Activated CD8-positive, alpha-beta memory T cell treated with anti-CD3 and anti-CD28 coated beads, Interleukin-2, amount 50 U/mL, for 1 hour (primary cell): ENCODE results near the gene GABRB1.
A peak's percentile ranks its signal among the peaks of the same experiment; 100 is the strongest.

ENCODE experiments used
- DNase-seq: peaks from one replicate; pipeline ENCODE4 v3.0.0-alpha.2; 2020; ENCODE audit errors: extremely low read depth

GABRB1 gene

DNA sequence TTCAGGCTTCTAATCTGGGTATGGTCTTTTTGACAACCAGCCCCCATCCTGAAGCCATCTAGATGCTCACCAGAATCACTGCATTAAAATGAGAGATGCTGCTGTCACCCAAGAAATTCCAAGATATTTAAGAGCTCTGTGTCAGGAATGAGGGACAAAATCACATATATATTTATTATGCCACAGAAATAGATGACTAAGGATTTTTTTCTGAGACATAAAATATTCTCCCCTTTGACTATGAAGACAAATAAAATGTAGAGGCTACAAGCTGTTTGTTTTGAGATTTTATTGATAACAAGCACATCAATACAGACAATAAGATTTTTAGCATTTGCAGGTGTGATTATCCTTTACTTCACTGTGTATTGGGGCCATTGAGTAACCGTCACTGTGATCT, 354.8 kb downstream of the GABRB1 start:
- DNase-seq: no peak

DNA sequence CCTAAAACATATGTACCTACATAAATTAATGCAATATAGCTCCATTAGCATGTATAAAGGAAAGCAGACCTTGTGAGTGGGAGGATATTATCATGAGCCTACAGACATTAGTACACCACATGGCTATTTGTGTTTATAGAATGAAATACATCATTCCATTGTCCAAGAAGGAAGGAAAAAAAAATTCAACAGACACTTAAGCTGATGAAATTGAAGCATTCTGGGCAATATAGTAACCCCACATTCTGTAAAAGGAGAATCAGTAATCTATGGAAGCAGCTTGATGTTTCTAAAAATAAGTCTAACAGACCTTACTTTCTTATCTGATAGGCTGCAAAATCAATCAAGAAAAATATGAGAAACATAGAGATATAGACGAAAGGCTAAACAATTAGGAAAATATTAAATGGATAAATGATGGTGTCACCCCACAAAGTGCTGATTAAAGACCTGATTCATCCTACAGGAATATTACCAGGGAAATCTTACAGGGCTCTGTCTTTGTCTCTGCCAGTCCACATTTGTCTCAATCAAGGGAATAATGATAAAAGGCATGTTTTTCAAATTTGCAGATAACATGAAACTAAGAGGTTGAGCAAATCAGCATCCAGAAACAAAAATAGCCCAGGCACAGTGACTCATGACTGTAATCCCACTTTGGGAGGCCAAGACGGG, 355.3 kb downstream of the GABRB1 start:
- no peak for DNase-seq

GRCh38 chr4:47390428-47391125, 359.2 kb downstream of the GABRB1 start:
- DNase-seq: no peak

DNA sequence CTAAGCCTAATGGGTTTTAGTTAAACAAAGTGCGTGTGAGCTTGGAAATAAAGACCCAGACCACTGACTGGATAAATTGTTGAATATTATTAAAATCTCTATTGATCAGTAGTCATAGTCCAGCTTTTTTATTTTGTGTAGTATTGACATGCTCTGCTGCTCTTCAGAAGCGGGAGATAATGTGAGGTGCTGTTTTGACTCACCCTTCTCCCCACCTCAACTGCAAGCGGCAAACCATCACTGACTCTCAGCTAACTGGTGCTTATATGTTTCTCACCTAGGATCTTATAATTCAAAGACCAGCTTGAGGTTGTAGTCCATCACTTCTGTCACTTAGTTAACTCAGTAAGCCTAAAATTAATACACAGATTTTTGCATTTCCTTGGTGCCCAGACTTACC, 359.9 kb downstream of the GABRB1 start:
- DNase-seq: no peak

- no peak for DNase-seq
Observed at GRCh38 chr4:47406408-47406807, 375.0 kb downstream of the GABRB1 start.

DNA sequence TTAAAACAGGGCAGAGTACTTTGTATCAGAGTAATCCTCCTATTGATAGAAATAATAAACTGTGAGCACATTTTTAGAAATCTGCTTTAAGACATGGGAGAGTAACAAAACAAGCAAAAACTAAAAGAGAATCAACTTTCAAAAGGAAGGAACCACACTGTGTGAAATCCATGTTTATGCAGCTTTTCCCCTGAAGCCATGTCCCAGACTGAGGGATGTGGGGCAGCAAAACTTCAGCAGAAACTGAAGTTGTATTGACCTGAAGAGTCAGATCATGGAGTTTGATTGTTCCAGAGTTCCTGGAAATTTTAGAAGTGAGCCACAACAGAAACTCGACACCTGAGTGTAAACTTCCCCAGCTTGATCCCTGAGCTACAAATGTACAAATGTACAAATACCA, 378.9 kb downstream of the GABRB1 start:
- DNase-seq: no peak

GRCh38 chr4:47413521-47413920, 382.2 kb downstream of the GABRB1 start:
- DNase-seq: no peak

DNA sequence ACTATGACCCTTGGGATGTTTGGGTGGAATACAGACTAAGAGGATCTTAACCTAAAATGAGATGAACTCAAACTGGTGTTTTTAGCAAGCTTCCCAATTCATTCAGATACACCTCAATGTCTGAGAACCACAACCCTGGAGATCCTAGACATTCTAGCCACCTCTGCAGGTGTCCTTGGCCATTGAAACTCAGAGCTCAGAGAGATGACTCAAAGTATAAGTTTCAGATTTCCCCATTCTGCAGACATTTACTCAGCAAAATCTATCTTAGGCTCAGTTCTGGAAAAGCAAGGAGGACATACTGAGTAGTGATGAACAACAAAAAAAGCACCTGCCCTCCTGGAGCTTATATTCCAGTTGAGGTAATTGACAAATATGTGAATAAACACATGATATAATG, 384.4 kb downstream of the GABRB1 start:
- no peak for DNase-seq

DNA sequence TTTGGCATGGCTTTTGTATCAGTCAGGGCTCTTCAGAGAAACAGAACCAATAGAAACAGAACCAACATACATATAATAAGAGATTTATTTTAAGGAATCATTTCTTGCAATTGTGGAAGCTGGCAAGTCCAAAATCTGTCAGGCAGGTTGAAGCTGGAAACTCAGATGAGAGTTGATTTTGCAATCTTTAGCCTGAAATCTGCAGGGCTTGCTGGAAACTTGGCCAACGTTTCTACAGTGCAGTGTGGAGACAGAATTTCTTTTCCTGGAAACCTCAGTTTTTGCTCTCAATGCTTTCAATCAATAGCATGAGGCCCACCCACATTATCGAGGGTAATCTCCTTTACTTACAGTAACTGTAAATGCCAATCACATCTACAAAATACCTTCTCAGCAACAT, 386.8 kb downstream of the GABRB1 start:
- no peak for DNase-seq

DNA sequence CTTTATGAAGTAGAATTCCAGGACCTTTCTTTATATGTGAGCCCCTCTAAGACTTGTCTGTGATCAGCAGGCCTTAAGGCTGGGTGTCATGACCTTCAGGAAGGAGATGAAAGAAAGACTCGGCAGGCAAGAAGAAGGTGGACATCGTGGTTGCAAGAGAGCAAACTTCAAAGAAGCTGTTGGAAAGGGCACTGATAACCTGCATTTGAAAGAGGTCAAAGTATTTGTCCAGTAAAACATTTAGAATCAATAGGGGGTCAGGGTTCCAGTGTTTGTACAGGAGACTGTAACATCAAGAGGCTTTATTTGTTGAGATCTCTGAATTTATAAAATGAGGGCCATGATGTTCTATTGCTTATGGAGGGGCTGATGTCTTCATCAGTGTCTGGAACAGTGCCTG, 387.9 kb downstream of the GABRB1 start:
- no peak for DNase-seq

- DNase-seq: no peak
Observed at GRCh38 chr4:47425628-47426027, 394.3 kb downstream of the GABRB1 start.

GRCh38 chr4:47427935-47428334, 396.6 kb downstream of the GABRB1 start:
- DNase-seq: no peak

DNA sequence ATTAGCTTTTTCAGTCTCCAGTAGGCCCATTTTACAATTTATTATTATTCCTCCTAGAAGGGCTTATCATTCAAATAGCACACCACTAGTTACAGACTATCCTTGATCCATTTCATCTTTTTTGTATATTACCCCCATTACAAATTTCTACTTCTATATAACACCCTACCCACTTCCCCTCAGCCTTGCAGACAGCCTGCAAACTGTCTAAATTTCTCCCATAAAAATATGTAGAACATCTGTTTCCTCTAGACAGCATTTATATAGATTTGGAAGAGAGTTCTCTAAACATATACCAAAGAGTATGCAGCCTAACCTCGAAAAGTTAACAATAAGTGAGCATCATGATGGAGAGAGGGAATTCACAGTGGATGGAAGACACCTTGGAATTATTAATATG, 401.4 kb downstream of the GABRB1 start:
- no peak for DNase-seq

DNA sequence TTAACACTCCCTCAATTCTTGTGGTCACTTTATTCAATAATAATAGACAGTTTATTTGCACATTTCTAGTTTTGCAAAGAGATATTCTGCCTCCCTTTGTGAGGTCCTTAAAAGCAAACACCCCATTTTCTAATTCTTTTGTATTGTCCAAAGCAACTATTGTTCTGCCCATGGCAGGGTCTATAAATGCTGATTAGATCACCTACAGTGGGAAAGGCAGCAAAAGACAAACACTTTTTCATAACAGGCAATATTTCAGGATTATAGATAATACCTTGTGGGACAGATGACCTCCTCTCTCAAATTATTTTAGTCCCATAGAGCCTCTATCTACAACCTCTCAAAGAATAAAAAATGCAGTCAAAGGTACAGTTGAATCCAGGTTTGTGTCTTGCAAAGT, 403.6 kb downstream of the GABRB1 start:
- DNase-seq: no peak

GRCh38 chr4:47442980-47443379, 411.6 kb downstream of the GABRB1 start:
- no peak for DNase-seq

GRCh38 chr4:47444031-47444430, 412.7 kb downstream of the GABRB1 start:
- no peak for DNase-seq

DNA sequence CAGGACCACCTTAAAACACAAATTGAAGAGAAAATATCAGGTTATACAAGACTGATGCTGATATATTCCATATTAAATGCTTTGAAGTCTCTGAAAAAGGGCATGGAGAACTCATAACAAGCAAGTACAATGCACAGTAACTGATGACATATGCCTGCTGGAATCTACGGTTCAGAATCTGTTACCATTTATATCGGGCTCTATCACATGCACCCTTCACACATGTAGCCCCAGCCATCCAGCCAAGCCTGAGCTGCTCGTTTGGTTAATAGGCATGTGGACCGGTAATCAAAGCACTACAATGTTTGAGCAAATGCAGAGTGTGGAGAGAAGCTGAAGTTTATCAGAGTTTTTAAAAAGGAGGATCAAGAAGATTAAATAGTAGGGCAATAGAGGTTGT, 420.3 kb downstream of the GABRB1 start:
- no peak for DNase-seq

DNA sequence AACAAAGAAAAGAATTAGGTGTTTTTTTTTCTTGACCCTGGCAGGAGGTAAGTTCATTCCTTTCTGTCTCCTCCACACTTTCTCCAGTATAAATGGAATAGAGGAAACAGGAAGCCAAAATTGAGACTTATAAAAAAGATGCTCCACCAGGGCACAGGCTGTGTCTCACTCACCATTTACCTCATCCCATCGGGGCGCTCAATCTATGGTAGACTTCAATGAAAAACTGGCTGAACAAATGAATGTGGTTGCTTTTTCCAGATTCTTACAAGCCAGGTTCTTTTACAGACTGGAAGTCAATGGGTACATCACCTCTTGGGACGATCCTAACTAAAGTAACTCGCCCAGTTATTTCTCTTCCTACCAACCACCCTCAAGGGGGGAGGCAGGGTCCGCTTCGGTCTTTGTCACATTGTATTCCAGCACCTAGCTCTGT, 431.4 kb downstream of the GABRB1 start:
- DNase-seq: no peak

DNA sequence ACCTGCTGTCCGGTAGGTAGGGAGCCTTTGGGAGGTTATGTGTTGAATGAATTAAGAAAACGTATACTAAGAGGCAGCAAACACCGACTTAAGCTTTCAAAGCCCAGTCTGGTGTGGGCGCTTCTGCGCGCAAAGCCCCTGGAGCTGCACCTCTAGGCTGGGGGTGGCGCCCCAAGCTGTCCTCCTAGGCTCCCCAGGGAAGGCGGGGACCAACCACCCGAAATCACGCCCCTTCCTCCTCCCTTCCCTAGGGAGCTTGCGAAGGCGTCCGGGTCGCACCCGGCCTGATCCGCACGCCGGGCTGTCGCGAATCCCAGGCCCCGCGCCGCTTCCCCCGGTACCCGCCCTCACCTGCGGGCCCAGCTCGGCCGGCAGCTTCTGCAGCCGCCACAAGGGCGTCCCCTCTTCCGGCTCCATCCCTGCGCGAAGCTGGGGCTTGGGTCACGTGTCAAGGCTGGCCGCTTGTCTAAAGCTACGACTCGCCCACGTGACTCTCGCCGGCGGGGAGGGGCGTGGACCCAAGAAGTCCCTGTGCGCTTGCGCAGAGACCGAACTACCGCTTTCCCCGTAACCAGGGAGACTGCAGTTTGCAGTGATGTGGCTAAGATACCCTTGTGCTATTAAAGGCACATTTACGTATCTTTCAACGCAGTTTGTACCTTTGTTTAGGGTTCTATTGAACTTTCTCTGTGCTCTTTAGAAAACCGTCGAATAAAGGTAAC, 432.0 kb downstream of the GABRB1 start, which contains the start of gene COMMD8:
TSS of gene COMMD8 (minus strand) at position 468 of the 722 bp plus-strand sequence. CDS start at position 417, 51 bp downstream.
- peak; percentile 97 for DNase-seq

DNA sequence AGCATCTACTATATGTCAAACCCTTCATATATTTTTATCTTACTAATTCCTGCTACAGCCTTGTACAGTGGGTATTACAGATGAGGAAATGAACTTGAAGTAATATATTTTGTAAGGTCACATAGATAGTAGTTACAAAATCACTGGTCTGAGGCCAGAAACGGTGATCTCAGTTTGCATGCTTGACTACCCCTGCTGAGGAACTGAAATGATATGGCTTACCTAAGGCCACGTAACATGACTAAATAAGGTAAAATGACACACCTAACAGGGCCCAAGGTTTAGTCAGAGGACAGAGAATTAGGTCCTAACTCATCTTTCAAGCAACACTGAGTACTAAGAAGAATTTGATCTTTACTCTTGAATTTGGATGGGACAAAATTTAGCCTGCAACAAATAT, 433.6 kb downstream of the GABRB1 start:
- DNase-seq: no peak

DNA sequence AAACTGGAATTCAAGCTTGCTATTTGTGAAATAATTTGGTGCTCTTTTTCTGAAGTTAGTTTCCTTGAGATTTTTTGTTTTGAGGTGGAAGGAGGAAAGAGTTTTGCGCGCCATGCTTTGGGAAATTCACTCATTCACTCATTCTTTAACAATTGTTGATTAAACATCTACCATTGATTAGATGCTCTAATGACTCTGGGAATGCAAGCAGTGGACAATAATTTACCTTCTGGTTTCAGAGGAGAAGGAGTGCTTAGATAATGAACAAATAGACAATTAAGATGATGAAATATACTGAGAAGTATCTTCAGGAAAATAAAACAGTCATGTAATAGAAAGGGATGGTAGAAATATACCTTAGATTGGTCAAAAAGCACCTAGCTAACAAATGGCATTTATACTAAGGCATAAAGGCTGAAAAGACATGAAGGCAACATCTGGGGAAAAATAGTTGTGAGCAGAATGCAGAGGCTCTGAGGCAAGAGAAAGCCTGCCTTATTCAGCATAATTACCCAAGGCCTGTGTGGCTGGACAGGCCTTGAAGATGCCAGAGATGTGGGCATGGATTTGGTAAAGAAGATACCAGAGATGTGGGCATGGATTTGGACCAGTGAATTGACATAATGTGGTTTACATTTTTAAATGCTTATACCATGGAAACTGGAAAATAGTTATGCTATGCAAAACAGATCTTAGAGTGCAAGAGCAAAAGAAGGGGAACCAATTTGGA, 434.9 kb downstream of the GABRB1 start:
- no peak for DNase-seq

DNA sequence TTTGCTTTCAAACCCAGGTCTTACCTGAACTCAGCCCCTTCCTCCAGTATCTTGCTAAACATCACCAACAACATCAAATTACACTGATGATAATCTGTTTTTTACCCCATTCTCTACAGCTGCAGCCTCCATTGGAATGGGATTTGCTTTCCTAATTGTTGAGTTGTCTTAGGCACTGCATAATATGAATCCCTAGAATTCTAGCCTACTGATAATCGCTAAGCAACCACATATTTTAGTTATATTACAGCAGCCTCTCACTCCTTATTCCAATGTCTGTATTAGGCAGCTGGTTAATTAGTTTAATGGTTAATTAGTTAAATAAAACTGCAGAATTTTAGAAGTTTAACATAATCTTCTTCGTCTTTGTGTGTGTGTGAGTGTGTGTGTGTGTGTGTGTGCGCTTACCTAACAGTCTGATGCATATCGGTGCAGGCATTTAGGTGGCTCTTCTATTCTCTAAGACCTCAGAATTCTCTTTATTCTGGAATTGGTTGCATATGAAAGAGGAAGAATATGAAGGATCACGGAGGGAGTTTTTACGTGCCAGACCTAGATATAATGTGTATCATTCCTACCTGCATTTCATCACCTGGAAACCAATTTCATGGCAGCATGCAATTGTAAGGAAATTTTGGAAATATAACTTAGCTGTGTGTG, 437.5 kb downstream of the GABRB1 start:
- no peak for DNase-seq
